SK-N-SH (cell line): Measurements from ENCODE around the gene ADAMTS19. TPM values are rescaled to one million over a fixed set of nuclear protein-coding genes. Genes with fewer than 3 reads are reported as not detected.
"Not testable (repeated sequence)": the region's sequence is repeated elsewhere in the genome, so short reads cannot be mapped to it uniquely, and the experiment has no call there.

Experiments
- CTCF ChIA-PET: fragments of 300-600, 350-600 bp; formaldehyde crosslinking; extraction: SDS; loops from one replicate; lab custom pipeline; 2021; lab: Yijun Ruan, JAX
- POLR2A ChIA-PET: fragments of 350-600 bp; sonication (Branson Sonifier 250); formaldehyde crosslinking; extraction: SDS; loops from one replicate; lab custom pipeline; 2020; ENCODE audit warnings: antibody characterized with exemption, inconsistent platforms; lab: Yijun Ruan, JAX
- DNase-seq: peaks from one replicate; pipeline ENCODE4 v3.0.0; 2012
- H2AFZ ChIP-seq: fragments of 200-600 bp; sonication (generic); 2 replicates; pipeline ENCODE4 v1.8.1; 2016; ENCODE audit warnings: antibody characterized with exemption, mild to moderate bottlenecking, low read depth
- H3F3A ChIP-seq: fragments of 200-600 bp; sonication (generic); replicated peaks from 2 replicates; pipeline ENCODE3; 2016; ENCODE audit warnings: antibody characterized with exemption, mild to moderate bottlenecking; ENCODE audit not compliant: insufficient read depth
- H3K27ac ChIP-seq, 2 experiments: fragments of 200-500 bp in 1 of 2; fragments of 200-600 bp in 1 of 2; sonication (Bioruptor generic) in 1 of 2; sonication (generic), shearing (Covaris generic) in 1 of 2; 2 replicates each; pipeline versions ENCODE4 v1.5.1 to v1.6.1; 2014 to 2016; ENCODE audit warnings: low read depth in 2 of 2, inconsistent platforms in 1 of 2, low read length in 1 of 2, mild to moderate bottlenecking in 1 of 2, mixed read lengths in 1 of 2
- H3K27me3 ChIP-seq: fragments of 200-600 bp; sonication (generic), shearing (Covaris generic); 2 replicates; pipeline ENCODE4 v1.6.1; 2016; ENCODE audit warnings: mixed run types; ENCODE audit not compliant: insufficient read depth
- H3K36me3 ChIP-seq, 2 experiments: fragments of 200-500 bp in 1 of 2; fragments of 200-600 bp in 1 of 2; sonication (Bioruptor generic) in 1 of 2; sonication (generic) in 1 of 2; replicated peaks in 1 of 2; 2 replicates each; pipeline versions ENCODE3 to v1.5.1; 2014 to 2016; ENCODE audit warnings: low read length in 1 of 2, mild to moderate bottlenecking in 1 of 2; ENCODE audit not compliant: insufficient read depth in 2 of 2, control insufficient read depth in 1 of 2
- H3K4me1 ChIP-seq, 2 experiments: fragments of 200-500 bp in 1 of 2; fragments of 200-600 bp in 1 of 2; sonication (Bioruptor generic) in 1 of 2; sonication (generic), shearing (Covaris generic) in 1 of 2; 2 replicates each; pipeline versions ENCODE4 v1.5.1 to v1.6.1; 2014 to 2016; ENCODE audit warnings: low read depth in 1 of 2, low read length in 1 of 2, mixed run types in 1 of 2; ENCODE audit not compliant: insufficient read depth in 2 of 2, control insufficient read depth in 1 of 2
- H3K4me2 ChIP-seq: fragments of 200-600 bp; sonication (generic), shearing (Covaris generic); 2 replicates; pipeline ENCODE4 v1.6.1; 2017; ENCODE audit warnings: mixed run types
- H3K4me3 ChIP-seq, 2 experiments: fragments of 200-500 bp in 1 of 2; fragments of 200-600 bp in 1 of 2; sonication (Bioruptor generic) in 1 of 2; sonication (generic), shearing (Covaris generic) in 1 of 2; 2 replicates each; pipeline versions ENCODE4 v1.5.1 to v1.8.1; 2014 to 2016; ENCODE audit warnings: low read depth in 2 of 2, inconsistent platforms in 1 of 2, low read length in 1 of 2, mild to moderate bottlenecking in 1 of 2, mixed read lengths in 1 of 2, moderate library complexity in 1 of 2
- H3K79me2 ChIP-seq: fragments of 200-600 bp; sonication (generic); 2 replicates; pipeline ENCODE4 v1.8.1; 2017; ENCODE audit warnings: mild to moderate bottlenecking; ENCODE audit not compliant: insufficient read depth
- H3K9ac ChIP-seq: fragments of 200-600 bp; sonication (generic); 2 replicates; pipeline ENCODE4 v1.6.1; 2017; ENCODE audit warnings: mixed run types
- H3K9me2 ChIP-seq: fragments of 200-600 bp; sonication (generic); 2 replicates; pipeline ENCODE4 v1.6.1; 2017; ENCODE audit warnings: mixed run types
- H3K9me3 ChIP-seq: fragments of 200-600 bp; sonication (generic); 2 replicates; pipeline ENCODE4 v1.6.1; 2017; ENCODE audit warnings: mixed run types, mild to moderate bottlenecking, moderate library complexity
- H4K20me1 ChIP-seq: fragments of 200-600 bp; sonication (generic); 2 replicates; pipeline ENCODE4 v1.6.1; 2017; ENCODE audit warnings: mild to moderate bottlenecking, mixed run types; ENCODE audit not compliant: insufficient read depth
- CHD2 ChIP-seq: fragments of 150-350 bp; IDR thresholded peaks from 2 replicates; pipeline ENCODE4 v1.6.1; 2018; ENCODE audit warnings: low read length; ENCODE audit not compliant: partially characterized antibody
- EP300 ChIP-seq, 2 experiments: IDR thresholded peaks; 2 replicates each; pipeline versions ENCODE4 v1.4.0 to v1.6.1; 2012; ENCODE audit warnings: borderline replicate concordance in 1 of 2, low read depth in 1 of 2, low read length in 1 of 2
- JUND ChIP-seq: IDR thresholded peaks from 2 replicates; pipeline ENCODE4 v1.4.0; 2012
- RCOR1 ChIP-seq: fragments of 150-350 bp; IDR thresholded peaks from 2 replicates; pipeline ENCODE4 v1.6.1; 2017; ENCODE audit warnings: antibody characterized with exemption, low read length
- RFX5 ChIP-seq: IDR thresholded peaks from 2 replicates; pipeline ENCODE4 v1.6.1; 2012; ENCODE audit warnings: mild to moderate bottlenecking, improper control_type of control experiment, low read length
- RXRA ChIP-seq: IDR thresholded peaks from 2 replicates; pipeline ENCODE4 v1.4.0; 2012; ENCODE audit warnings: low read depth, mild to moderate bottlenecking, borderline replicate concordance
- SMC3 ChIP-seq: IDR thresholded peaks from 2 replicates; pipeline ENCODE4 v1.6.1; 2012; ENCODE audit warnings: low read depth, low read length, improper control_type of control experiment
- TAF1 ChIP-seq: IDR thresholded peaks from 2 replicates; pipeline ENCODE4 v1.6.1; 2012; ENCODE audit warnings: low read depth, mild to moderate bottlenecking, low read length, moderate library complexity, borderline replicate concordance
- TCF12 ChIP-seq: IDR thresholded peaks from 2 replicates; pipeline ENCODE4 v1.4.0; 2012
- USF1 ChIP-seq: IDR thresholded peaks from 2 replicates; pipeline ENCODE4 v1.4.0; 2012; ENCODE audit warnings: low read depth, borderline replicate concordance
- YY1 ChIP-seq: IDR thresholded peaks from 2 replicates; pipeline ENCODE4 v1.4.0; 2012; ENCODE audit warnings: low read depth, mild to moderate bottlenecking
- WGBS: methylation state at CpG from one replicate; pipeline ENCODE4 v1.1.6; 2017; ENCODE audit warnings: low lambda C conversion rate; 5-methylcytosine and 5-hydroxymethylcytosine counted together
- polyA plus RNA-seq, 3 experiments: library from polyadenylated mRNA; depleted of rRNA; stranded (reverse); fragments of >200 nt; gene quantifications; 2 replicates each; pipeline ENCODE4 v1.2.3, GENCODE V29; 2012
- TF ChIP-seq, protein P1 (sequence below): IDR thresholded peaks from 2 replicates; pipeline ENCODE4 v1.4.0; 2012; ENCODE audit warnings: low read depth
- TF ChIP-seq, protein P2 (sequence below): IDR thresholded peaks from 2 replicates; pipeline ENCODE4; 2012

Gene ADAMTS19
- polyA plus RNA-seq, 1 of the 3 experiments (the other 2 are of a cell fraction), result 0.10 TPM

DNA sequence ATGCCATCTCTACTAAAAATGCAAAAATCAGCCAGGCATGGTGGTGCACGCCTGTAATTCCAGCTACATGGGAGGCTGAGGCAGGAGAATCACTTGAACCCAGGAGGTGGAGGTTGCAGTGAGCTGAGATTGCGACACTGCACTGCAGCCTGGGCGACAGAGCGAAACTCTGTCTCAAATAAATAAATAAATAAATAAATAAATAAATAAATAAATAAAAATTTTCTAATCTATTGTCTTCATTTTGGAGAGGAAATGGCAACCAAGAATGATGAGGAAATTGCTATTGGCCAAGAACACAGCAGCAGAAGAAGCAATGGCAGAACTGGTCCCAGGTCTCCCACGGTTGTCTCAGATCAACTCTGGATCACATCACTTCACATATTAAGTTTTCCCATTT, 31.5 kb upstream of the ADAMTS19 start:
- H3F3A ChIP-seq, CTCF ChIA-PET, DNase-seq, H3K27me3 ChIP-seq, H3K79me2 ChIP-seq, H3K4me2 ChIP-seq, H3K4me1 ChIP-seq, H3K4me3 ChIP-seq, POLR2A ChIA-PET, H2AFZ ChIP-seq, H3K9me2 ChIP-seq, H4K20me1 ChIP-seq, H3K27ac ChIP-seq, H3K9me3 ChIP-seq, H3K36me3 ChIP-seq, H3K9ac ChIP-seq: not testable (repeated sequence)
- 27% methylated on average over 5 of the region's 5 CpGs for WGBS

DNA sequence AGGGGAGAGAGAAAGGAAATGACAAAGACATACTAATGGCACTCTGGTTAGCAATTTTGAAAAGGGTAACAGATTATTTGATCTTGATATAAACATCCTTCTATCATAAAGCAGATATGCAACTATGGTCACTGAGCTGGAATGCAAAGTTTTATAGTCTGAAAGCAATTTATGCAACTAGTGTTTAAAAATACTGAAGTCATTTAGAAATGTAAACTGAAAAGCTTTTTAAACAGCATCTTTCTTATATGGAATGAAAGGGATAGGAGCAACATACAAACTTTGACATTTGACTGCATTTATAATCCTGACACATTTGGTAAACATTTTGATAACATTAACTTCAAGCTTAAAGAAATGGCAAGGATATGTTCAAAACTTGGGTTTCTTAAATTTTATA, 28.7 kb upstream of the ADAMTS19 start:
- H3K27me3 ChIP-seq, result no peaks in the 10 kb centered on the region
- H3F3A ChIP-seq, result no peaks in the 10 kb centered on the region
- ChIA-PET POLR2A (no interaction called here), CTCF (no interaction called here)
- TF ChIP-seq, protein P1, sequence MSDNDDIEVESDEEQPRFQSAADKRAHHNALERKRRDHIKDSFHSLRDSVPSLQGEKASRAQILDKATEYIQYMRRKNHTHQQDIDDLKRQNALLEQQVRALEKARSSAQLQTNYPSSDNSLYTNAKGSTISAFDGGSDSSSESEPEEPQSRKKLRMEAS, result no peak
- no peak for DNase-seq
- H3K79me2 ChIP-seq, result no peaks in the 10 kb centered on the region
- no peak overlapping the region for H3K9ac ChIP-seq
- no peak overlapping the region for H3K4me3 ChIP-seq
- H3K27ac ChIP-seq, result no peak overlapping the region
- no peaks in the 10 kb centered on the region for H3K36me3 ChIP-seq
- no peaks in the 10 kb centered on the region for H3K9me2 ChIP-seq
- no peak overlapping the region for H2AFZ ChIP-seq
- no peaks in the 10 kb centered on the region for H3K9me3 ChIP-seq
- H3K4me2 ChIP-seq, result no peak overlapping the region
- no peaks in the 10 kb centered on the region for H3K4me1 ChIP-seq
- H4K20me1 ChIP-seq, result no peaks in the 10 kb centered on the region

DNA sequence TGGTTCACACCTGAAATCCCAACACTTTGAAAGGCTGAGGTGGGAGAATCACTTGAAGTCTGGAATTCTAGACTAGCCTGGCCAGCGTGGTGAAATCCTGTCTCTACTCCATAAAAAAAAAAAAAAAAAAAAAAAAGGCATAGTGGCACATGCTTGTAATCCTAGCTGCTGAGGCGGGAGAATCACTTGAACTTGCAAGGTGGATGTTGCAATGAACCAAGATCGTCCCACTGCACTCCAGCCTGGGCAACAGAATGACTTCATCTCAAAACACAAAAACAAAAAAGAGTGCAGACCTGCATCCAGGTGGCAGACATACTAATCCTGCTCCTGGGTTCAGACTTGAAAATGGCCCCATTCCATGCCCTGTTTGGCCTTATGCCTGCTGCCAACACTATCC, 21.8 kb upstream of the ADAMTS19 start:
- Histone ChIP-seq H4K20me1 (no peaks in the 10 kb centered on the region), H3K9me3 (no peaks in the 10 kb centered on the region), H3K36me3 (no peaks in the 10 kb centered on the region), H3K9ac (no peak overlapping the region), H3K79me2 (no peaks in the 10 kb centered on the region), H3K27ac (no peak overlapping the region), H2AFZ (no peak overlapping the region), H3K9me2 (no peaks in the 10 kb centered on the region), H3K4me1 (no peaks in the 10 kb centered on the region), H3F3A (no peaks in the 10 kb centered on the region), H3K4me2 (no peak overlapping the region), H3K27me3 (no peaks in the 10 kb centered on the region), H3K4me3 (no peak overlapping the region)
- TF ChIP-seq TCF12 (no peak), SMC3 (no peak), CHD2 (no peak), USF1 (no peak), YY1 (no peak), EP300 (IDR thresholded peaks at IDR 0.05; ENCODE audit: borderline replicate concordance in 1 of 2, low read depth in 1 of 2, low read length in 1 of 2) (no peak), JUND (no peak), RFX5 (no peak), RCOR1 (no peak), TAF1 (no peak), RXRA (no peak)
- TF ChIP-seq, protein P2, sequence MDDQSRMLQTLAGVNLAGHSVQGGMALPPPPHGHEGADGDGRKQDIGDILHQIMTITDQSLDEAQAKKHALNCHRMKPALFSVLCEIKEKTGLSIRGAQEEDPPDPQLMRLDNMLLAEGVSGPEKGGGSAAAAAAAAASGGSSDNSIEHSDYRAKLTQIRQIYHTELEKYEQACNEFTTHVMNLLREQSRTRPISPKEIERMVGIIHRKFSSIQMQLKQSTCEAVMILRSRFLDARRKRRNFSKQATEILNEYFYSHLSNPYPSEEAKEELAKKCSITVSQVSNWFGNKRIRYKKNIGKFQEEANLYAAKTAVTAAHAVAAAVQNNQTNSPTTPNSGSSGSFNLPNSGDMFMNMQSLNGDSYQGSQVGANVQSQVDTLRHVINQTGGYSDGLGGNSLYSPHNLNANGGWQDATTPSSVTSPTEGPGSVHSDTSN, result no peak
- CTCF ChIA-PET, result no interaction called here
- no peak for DNase-seq
- 3% methylated on average over 3 of the region's 3 CpGs for WGBS
- POLR2A ChIA-PET, result no interaction called here
